ENCODE measurements around the gene LRRC37B.

- TF ChIP-seq, protein P1, sequence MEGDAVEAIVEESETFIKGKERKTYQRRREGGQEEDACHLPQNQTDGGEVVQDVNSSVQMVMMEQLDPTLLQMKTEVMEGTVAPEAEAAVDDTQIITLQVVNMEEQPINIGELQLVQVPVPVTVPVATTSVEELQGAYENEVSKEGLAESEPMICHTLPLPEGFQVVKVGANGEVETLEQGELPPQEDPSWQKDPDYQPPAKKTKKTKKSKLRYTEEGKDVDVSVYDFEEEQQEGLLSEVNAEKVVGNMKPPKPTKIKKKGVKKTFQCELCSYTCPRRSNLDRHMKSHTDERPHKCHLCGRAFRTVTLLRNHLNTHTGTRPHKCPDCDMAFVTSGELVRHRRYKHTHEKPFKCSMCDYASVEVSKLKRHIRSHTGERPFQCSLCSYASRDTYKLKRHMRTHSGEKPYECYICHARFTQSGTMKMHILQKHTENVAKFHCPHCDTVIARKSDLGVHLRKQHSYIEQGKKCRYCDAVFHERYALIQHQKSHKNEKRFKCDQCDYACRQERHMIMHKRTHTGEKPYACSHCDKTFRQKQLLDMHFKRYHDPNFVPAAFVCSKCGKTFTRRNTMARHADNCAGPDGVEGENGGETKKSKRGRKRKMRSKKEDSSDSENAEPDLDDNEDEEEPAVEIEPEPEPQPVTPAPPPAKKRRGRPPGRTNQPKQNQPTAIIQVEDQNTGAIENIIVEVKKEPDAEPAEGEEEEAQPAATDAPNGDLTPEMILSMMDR (conservative IDR thresholded peaks at IDR 0.05 in 1 of 2, IDR thresholded peaks at IDR 0.05 in 1 of 2; ENCODE audit: extremely low read depth in 1 of 2, insufficient read depth in 1 of 2, low read depth in 1 of 2, low read length in 2 of 2) = no peak
- no peak for TF ChIP-seq EZH2 (IDR thresholded peaks at IDR 0.05; ENCODE audit: borderline replicate concordance, low read length)
These were observed 9.0 kb downstream of the LRRC37B start for GRCh38 chr17:32016231-32016630.
